ENCODE measurements around the gene ABCD1.
A peak's percentile ranks its signal among the peaks of the same experiment; 100 is the strongest.

ABCD1 gene

DNA sequence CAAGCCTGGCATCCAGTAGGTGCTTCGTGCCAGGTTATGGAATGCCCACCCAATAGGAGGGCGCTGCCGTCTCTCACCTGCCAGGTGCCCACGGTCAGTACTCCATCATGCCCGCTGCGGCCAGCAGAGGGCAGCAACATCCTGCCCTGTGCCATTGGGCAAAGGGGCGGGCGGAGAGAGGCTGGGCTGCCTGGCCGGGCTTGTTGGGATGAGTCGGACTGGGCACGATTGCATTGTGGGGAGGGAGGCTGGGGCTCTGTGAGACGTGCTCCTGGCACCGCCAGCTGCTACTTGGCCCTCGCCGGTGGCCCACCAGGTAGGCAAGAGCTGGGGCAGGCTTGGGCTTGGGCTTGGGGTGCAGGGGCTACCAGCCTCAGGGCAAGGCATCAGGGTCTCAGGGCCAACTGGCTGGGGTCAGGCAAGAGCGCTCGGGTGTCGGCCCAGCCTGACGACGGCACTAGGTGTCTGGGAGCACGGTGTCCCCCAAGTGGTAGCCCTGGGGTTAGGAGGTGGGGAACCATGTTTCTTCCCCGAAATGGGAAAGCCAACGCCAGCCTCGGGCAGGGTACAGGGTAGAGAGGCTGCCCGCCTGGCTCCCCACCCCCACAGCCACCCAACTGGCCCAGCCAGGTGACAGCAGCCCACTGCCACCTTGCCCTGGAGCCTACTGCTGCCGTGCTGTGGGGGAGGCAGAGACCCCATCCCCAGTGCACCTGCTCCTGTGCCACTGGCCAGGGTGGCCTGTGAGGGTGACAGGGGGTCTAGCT lies 39.5 kb downstream of the ABCD1 start, which contains the start of gene PLXNB3:
TSS of gene PLXNB3 (plus strand) at position 261 of the 767 bp plus-strand sequence. CDS start 1,287 bp downstream, outside the sequence.
- peak; percentile 54 for DNase-seq

DNA sequence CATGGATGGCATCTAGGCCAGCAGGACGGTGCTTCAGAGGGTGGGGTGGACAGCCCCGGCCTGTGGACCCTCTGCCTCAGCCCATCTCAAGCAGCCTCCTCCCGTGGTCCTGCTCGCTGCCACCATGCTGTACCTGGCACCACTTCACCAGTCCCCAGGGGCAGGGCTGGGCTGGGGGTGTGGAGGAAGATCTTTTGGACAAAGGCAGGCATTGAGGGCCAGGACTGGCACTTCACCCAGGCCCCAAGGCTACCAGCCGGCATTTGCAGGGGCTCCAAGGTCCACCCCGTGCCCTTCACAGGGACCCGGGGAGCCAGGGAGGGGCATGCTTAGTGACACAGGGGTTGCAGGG lies 40.1 kb downstream of the ABCD1 start:
- no peak for DNase-seq

DNA sequence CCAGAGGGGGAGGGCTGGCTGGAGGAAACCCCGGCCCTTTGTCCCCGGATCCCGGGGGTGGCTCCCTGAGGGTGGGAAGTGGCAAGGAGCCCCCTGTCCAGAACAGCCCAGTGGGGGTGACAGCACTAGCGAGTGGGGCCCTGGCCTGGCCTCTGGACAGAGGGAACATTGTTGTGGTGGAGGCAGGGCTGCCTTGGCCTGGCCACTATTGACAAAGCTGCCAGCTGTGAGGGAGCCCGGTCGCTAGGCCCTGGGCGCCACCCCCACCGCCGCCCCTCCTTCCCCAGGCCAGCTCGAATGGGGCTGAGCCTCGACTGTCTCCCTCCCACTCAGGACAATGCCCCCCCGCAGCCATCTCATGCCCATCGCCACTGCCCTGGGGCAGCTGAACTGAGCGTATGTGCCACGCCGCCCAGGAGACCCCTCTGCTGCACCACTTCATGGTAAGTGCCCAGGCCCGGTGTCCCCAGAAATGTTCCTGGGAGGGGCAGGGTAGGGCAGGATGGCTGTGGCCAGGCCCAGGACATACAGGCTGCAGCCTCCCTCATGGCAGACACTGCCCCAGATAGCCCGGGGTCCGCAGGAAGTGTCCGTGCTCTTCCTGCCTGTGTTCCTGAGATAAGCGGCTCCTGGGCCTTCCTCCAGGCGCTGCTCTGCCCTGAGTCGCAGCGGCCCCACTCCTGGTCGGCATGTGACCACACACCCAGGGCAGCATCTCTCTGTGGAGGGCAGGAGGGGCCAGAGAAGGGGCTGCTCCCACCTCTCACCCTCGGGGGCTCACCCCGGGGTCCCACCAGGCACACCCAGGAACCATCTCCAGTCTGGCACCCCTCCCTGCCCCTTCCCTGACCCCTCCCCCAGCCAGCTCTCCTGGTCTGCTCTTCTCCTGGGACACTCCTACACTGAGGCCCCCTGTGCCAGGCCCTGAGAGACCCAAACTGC lies 40.8 kb downstream of the ABCD1 start:
- DNase-seq = no peak

DNA sequence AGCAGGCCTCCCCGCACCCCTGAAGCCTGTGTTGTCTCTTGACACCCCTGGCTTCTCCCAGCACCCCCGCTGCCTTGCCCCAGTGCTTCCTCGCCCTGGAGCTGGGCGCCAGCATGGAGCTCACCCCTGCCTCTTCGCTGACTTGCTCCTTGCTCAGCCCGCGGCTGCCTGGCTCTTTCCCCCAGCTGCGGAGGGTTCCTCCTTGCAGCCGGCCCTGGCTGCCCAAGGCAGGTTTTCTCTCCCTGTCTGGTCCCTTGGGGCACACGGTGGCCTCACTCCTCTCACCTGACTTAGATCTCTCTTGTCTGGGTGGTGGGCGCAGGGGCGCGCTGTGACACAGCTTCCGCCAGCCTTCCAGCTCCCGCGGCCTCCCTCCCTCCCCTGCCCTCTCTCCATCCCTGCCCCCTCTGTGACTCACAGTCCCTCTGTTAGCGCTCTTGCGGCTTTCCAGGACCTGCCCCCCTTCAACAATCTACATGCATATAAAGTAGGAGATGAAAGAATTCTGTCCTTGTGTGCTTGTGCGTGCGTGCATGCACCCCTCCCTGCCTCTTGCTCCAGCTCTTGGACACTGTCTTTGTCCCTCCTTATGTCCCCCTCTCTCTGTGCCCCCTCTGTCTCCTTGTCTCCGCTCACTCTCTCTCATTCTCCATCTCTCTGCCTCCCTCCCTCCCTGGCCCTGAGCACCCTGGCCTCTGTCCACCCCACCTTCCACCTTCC lies 41.6 kb downstream of the ABCD1 start:
- DNase-seq = peak; percentile 25

DNA sequence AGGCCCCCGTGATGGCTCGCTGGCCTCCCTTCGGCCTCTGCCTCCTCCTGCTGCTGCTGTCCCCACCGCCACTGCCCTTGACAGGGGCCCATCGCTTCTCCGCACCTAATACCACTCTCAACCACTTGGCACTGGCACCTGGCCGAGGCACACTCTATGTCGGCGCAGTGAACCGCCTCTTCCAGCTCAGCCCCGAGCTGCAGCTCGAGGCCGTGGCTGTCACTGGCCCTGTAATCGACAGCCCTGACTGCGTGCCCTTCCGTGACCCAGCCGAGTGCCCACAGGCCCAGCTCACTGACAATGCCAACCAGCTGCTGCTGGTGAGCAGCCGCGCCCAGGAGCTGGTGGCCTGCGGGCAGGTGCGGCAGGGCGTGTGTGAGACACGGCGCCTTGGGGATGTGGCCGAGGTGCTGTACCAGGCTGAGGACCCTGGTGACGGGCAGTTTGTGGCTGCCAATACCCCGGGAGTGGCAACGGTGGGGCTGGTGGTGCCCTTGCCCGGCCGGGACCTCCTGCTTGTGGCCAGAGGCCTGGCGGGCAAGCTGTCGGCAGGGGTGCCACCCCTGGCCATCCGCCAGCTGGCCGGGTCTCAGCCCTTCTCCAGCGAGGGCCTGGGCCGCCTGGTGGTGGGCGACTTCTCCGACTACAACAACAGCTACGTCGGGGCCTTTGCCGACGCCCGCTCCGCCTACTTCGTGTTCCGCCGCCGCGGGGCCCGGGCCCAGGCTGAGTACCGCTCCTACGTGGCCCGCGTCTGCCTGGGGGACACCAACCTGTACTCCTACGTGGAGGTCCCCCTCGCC lies 42.4 kb downstream of the ABCD1 start:
- no peak for DNase-seq

DNA sequence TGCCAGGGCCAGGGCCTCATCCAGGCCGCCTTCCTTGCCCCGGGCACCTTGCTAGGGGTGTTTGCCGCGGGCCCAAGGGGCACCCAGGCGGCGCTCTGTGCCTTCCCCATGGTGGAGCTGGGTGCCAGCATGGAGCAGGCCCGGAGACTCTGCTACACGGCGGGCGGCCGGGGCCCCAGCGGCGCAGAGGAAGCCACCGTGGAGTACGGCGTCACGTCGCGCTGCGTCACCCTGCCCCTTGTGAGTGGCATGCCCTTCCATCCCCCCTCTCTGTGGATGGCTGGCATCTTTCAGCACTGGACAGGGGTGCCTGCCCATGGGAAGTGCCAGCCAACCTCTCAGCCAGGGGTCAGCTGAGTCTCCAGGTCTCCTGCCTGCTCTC lies 43.0 kb downstream of the ABCD1 start:
- no peak for DNase-seq

DNA sequence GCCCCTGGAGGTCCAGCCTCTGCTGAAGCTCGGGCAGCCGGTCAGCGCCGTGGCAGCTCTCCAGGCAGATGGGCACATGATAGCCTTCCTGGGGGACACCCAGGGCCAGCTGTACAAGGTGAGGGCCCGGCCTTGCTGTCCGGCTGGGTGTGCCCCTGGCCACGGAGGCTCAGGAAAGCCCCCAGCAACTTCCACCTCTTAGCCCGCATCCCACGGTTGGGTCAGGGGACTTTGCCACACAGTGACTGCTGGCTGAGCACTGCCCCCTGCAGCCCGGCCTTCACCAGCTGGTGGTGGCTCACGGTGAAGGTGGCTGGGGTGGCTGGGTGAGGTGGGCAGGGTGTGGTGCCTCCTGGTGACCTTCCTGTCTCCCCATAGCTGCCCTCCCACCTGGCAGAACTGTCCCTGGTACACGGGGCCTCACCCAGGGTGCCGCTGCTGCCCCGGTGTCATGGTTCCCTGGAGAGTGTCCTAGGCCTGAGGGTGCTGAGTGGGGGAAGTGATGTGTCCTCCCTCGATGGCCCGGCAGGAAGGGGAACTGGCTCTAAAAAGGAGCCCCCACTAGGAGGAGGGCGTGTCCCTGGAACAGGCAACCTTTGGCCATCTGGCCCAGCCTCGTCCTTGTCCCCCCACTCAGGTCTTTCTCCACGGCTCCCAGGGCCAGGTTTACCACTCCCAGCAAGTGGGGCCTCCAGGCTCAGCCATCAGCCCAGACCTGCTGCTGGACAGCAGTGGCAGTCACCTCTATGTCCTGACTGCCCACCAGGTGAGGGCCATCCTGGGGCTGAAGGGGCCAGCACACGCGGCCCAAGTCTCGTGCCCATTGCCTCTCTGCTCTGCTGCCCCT lies 43.9 kb downstream of the ABCD1 start:
- DNase-seq = no peak

DNA sequence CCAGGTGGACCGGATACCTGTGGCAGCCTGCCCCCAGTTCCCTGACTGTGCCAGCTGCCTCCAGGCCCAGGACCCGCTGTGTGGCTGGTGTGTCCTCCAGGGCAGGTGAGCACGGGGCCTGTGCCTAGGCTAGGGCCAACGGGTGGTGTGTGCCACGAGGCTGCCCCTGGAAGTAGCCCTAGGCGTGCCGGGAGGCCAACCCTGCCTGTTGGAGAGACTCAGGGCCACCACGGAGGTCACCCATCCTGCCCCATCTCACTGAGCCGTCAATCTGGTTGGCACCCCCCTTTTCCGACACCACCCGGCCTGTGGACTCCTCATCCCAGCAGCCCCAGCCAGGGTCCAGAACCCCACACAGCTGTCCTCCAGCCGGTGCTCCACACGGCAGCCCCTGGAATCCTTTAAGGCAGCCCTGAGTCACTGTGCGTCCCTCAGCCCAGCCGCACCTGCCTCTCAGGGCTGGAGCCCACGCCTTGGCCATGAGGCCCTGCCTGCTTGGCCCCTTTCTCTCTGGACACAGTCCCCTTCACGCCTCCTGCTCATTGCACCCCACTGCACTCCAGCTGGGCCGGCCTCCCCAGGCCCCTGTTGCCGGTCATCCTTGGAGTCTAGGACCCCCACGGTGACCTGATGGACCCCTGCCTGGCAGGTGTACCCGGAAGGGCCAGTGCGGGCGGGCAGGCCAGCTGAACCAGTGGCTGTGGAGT lies 44.7 kb downstream of the ABCD1 start:
- DNase-seq = no peak

DNA sequence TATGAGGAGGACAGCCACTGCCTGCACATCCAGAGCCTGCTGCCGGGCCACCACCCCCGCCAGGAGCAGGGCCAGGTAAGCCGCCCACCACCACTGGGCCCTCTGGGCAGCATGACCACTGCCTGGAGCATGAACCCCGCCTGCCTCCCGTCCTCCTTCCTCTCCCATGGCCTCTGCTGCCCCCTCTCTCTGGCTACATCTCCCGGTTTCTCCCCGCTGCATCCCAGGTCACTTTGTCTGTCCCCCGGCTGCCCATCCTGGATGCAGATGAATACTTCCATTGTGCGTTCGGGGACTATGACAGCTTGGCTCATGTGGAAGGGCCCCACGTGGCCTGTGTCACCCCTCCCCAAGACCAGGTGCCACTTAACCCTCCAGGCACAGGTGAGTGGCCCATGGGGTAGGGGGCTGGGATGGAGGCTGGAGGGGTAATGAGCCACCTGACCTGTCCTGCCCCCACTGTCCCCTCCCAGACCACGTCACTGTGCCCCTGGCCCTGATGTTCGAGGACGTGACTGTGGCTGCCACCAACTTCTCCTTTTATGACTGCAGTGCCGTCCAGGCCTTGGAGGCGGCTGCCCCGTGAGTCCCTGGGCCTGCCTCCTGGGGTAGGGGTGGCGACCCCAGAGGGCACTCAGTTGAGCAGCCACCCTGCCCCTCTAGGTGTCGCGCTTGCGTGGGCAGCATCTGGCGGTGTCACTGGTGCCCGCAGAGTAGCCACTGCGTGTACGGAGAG lies 45.4 kb downstream of the ABCD1 start:
- DNase-seq = no peak

DNA sequence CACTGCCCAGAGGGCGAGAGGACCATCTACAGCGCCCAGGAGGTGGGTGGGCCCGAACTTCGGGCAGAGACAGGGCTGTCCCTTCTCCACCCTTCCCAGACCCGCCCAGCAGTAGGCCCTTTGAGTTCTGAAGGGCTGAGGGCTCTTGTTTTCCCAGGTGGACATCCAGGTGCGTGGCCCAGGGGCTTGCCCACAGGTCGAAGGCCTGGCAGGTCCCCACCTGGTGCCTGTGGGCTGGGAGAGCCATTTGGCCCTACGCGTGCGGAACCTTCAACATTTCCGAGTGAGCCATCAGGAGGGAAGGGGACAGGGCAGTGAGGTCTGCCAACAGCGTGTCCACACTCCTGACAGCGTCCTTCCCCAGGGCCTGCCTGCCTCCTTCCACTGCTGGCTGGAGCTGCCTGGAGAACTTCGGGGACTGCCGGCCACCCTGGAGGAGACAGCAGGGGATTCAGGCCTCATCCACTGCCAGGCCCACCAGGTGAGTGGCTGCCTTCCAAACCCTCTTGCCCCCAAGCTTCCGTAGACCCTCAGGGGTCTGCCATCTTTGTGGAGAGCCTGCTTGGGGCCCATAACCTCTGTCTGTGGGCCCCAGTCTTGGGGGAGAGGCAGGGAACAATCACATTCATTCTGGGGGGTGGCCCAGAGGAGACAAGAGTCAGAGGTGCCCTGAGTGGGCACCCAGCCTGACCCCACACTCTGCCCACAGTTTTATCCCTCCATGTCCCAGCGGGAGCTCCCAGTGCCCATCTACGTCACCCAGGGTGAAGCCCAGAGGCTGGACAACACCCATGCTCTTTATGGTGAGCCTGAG lies 46.2 kb downstream of the ABCD1 start:
- no peak for DNase-seq

DNA sequence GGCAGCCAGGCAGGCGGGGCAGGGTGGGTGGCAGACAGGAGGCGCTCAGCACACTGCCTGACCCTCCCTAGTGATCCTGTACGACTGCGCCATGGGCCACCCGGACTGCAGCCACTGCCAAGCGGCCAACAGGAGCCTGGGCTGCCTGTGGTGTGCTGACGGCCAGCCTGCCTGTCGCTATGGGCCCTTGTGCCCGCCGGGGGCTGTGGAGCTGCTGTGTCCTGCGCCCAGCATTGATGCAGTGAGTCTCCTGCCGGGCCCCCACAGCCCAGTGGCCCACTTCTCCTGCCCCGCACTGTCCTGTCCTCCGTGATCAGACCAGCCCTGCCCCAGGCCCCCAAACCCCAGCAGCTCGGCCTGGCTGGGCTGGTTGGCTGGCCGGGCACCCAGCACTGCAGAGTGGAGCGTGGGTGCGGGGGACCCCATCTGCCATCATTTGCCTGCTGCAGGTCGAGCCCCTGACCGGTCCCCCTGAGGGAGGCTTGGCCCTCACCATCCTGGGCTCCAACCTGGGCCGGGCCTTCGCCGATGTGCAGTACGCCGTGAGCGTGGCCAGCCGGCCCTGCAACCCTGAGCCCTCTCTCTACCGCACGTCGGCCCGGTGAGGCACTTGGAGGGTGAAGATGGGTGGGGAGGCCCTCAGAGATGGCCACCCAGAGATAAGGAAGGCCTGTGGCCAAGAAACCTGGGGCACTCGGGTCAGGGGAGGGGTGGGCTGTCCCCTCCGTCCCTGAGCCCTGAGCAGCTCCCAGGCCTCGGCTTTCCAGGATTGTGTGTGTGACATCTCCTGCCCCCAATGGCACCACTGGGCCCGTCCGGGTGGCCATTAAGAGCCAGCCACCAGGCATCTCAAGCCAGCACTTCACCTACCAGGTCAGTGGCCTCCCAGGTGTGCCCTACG lies 47.0 kb downstream of the ABCD1 start:
- DNase-seq = no peak

DNA sequence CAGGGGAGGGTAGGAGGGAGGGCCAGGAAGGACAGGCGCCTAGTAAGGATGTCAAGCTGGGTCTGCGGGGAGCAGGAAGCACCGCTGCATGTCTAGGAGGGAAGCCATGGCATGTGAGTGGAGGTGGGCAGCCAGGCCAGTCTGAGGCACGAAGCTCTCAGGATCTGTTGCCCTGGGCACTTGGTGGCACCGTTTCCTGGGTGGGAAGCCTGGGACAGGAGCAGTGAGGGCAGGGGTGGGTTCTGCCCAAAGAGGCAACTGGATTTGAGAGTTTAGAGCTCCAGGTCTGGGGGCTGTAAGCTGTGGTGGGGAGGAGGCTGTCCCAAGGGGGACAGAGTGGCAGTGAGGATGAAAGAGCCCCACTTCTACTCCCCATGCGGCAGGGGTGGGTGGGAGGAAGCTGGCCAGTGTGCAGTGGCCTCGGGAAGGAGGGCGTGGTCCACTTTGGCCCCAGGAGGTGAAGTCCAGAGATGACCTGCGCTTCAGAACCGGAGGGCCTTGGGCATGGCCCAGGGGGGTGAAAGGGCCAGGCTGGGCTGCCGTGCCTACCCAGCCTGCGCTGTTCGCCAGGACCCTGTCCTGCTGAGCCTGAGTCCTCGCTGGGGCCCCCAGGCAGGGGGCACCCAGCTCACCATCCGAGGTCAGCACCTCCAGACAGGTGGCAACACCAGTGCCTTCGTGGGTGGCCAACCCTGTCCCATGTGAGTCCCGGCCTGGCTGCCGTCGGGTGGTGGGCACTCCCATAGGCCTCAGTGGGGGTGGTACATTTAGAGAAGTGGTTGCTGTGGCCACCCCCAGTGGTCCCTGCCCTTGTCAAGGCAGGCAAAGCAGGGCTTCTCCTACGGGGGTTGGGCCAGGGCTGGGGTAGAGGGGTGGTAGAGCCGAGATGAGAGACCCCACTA lies 47.9 kb downstream of the ABCD1 start:
- no peak for DNase-seq

DNA sequence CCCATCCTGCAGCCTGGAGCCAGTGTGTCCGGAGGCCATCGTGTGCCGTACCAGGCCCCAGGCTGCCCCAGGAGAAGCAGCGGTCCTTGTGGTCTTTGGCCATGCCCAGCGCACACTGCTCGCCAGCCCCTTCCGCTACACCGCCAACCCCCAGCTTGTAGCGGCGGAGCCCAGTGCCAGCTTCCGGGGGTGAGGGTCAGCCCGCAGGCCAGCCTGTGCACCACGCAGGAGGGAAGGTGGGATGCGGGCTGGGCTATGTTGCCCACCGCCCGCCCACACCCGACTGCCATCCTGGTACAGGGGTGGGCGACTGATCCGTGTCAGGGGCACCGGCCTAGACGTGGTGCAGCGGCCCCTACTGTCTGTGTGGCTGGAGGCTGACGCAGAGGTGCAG lies 48.6 kb downstream of the ABCD1 start:
- no peak for DNase-seq

DNA sequence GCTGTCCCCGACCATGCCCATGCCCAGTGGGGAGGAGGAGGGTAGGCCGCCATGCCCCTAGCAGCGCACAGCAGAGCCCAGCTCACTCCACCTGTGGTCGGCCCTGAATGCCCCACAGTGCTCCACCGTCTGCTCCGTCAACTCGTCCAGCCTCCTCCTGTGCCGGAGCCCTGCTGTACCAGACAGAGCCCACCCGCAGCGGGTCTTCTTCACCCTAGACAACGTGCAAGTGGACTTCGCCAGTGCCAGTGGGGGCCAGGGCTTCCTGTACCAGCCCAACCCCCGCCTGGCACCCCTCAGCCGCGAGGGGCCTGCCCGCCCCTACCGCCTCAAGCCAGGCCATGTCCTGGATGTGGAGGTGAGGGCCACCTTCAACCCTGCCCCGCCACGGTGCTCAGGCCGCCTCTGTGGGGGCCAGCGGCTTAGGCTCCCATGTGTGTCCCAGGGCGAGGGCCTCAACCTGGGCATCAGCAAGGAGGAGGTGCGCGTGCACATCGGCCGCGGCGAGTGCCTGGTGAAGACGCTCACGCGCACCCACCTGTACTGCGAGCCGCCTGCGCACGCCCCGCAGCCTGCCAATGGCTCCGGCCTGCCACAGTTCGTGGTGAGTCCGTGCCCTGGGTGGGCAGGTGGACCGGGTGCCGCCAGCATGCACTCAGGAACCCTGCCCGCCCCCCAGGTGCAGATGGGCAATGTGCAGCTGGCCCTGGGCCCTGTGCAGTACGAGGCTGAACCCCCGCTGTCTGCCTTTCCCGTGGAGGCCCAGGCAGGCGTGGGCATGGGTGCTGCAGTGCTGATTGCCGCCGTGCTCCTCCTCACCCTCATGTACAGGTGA lies 49.3 kb downstream of the ABCD1 start:
- no peak for DNase-seq

DNA sequence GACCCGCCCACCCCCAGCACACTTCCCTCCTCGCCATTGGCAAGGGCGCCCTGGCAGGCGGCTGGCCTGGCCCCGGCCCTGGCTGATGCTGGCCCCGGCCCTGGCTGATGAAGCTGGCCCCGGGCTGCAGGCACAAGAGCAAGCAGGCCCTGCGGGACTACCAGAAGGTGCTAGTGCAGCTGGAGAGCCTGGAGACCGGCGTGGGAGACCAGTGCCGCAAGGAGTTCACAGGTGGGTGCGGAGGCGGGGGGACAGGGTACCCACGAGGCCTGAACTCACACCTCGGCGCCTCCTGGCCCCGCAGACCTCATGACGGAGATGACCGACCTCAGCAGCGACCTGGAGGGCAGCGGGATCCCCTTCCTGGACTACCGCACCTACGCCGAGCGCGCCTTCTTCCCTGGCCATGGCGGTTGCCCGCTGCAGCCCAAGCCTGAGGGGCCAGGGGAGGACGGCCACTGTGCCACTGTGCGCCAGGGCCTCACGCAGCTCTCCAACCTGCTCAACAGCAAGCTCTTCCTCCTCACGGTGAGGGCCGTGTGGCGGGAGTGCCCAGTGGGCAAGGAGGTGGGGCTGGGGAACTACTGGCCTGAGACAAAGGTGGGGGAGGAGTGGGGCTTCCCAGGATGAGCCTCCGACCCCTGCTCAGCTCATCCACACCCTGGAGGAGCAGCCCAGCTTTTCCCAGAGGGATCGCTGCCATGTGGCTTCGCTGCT lies 50.1 kb downstream of the ABCD1 start:
- DNase-seq = no peak
